ENCODE measurements around the gene LZTFL1.
A peak's percentile ranks its signal among the peaks of the same experiment; 100 is the strongest.

Gene LZTFL1

GRCh38 chr3:45841757-45842491 is at the start of gene LZTFL1:
LZTFL1 (minus strand) TSS chr3:45842119; CDS start chr3:45841991, 128 bp downstream.
- DNase-seq (ENCODE audit: insufficient read length, low spot score) = peak; percentile 71
- FAIRE-seq = peak; percentile 98

- FAIRE-seq = peak; percentile 18
- no peak for DNase-seq (ENCODE audit: insufficient read length, low spot score)
Measured at GRCh38 chr3:45890405-45890804, 48.5 kb upstream of the LZTFL1 start.

GRCh38 chr3:45889337-45889736 is 47.4 kb upstream of the LZTFL1 start:
- DNase-seq (ENCODE audit: insufficient read length, low spot score) (no peak), FAIRE-seq (no peak)

DNA sequence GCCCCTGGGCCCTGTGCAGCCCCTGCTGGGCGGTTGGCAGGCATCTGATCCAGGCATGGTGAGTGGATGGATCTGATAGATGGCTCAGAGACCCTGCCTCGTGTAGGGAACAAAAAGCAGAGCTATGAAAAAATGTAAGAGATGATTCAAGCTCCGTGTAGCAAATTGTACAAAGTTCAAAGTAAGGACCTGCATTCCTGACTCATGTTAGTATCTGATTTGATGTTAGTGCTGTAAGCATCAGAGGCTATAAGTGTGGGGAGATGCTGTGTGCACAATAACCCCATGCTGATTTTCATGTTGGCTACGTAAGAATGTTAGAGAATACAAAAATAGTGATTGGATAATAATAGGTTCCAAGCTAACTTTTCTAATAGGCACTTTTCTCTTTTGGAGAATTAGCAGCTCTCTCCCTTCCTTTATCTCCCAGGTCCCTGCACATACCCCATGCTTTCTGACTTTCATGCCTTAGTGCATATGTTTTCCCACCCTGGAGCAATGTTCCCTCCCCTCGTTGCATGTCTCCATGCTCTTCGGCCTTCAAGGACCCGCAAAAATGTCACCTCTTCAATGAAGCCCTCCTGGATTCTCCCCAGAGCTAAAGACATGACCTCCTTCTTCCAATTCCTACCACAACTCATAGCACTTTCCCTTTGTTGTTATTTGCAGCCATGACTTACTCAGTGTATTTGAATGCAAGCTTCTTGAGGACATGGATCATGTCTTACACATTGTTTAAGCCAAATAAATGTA is 46.0 kb upstream of the LZTFL1 start:
- DNase-seq (ENCODE audit: insufficient read length, low spot score) (no peak), FAIRE-seq (peak; percentile 39)

DNA sequence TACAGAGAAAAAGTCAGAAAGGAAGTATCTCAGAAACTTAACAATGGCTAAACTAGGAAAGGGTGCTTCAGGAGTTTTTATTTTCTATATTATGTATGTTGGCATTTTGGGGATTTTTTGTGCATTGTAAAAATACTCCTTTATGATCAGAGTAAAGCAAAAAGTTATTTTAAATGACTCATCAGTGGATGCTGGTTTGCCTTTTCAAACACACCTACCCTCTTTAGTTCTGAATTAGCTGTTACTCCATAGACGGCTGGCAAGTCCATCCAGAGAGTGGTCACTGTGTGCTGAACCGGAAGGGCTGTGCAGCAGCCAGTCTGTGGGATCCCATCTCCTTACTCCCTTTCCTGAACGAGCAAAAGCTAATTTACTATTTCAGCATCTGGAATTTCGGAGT is 45.4 kb upstream of the LZTFL1 start:
- FAIRE-seq (no peak), DNase-seq (ENCODE audit: insufficient read length, low spot score) (no peak)

DNA sequence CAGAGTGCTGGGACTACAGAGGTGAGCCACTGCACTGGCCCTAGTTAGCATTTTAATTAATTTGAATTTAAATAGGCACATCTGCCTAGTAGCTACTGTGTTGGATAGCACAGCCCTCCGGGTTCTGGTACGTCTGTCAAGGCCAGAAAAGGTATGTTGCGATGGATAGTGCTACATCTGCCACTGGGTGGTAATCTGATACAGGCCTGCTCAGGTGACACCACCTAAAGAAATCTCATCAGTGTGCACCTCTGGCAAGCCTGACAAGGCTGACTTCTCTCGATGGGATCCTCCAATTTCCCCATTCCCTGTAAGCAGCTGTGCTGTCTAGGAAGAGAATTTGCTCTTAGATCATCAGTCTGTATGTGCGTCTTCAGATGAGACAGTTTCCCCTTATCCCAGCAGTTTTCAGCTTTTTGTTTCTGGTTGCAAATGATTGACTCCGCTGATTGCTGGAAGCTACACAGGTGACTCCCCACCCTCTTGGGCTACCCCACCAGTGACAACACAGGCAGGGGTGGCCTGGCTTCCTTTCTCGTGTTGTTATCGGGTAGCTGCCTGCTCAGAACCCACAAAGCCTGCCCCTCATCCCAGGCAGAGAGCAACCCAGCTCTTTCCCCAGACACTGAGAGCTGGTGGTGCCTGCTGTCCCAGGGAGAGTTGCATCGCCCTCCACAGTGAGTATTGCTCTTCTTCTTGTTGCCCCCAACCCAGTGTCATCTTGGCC is 44.2 kb upstream of the LZTFL1 start, which contains the start of gene CCR9:
CCR9 (plus strand) TSS at position 565 of the 727 bp plus-strand sequence. CDS start 8,391 bp downstream, outside the sequence.
- FAIRE-seq (no peak), DNase-seq (ENCODE audit: insufficient read length, low spot score) (no peak)

- FAIRE-seq = peak; percentile 64
Measured at GRCh38 chr3:45884368-45885201, 42.7 kb upstream of the LZTFL1 start.

GRCh38 chr3:45881078-45882022 is 39.4 kb upstream of the LZTFL1 start:
- peak; percentile 18 for FAIRE-seq
- no peak for DNase-seq (ENCODE audit: insufficient read length, low spot score)

More at GRCh38 chr3:45884368-45885201, 42.7 kb upstream of the LZTFL1 start:
- DNase-seq (ENCODE audit: insufficient read length, low spot score) = no peak

DNA sequence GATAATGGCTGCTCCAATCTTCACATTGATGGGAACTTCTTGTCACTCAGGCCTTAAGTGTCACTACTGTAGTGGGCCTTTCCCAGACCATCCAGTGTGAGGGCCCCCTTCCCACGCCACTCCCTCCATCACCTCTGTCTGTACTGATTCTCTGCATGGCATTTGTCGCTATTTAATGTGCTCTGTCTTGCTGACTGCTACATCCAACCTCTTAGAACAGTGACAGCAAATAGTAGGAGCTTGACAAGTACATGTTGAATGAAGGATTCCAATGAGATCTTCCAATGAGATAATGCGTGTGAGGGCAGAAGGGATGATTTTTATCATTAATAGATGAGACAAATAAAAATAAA is 38.8 kb upstream of the LZTFL1 start:
- DNase-seq (ENCODE audit: insufficient read length, low spot score) (no peak), FAIRE-seq (peak; percentile 44)

GRCh38 chr3:45878124-45878523 is 36.2 kb upstream of the LZTFL1 start:
- FAIRE-seq = no peak

GRCh38 chr3:45874677-45875346 is 32.9 kb upstream of the LZTFL1 start:
- DNase-seq (ENCODE audit: insufficient read length, low spot score) (no peak), FAIRE-seq (no peak)

More at GRCh38 chr3:45878124-45878523, 36.2 kb upstream of the LZTFL1 start:
- no peak for DNase-seq (ENCODE audit: insufficient read length, low spot score)

- FAIRE-seq (no peak), DNase-seq (ENCODE audit: insufficient read length, low spot score) (no peak)
Measured at GRCh38 chr3:45873638-45874037, 31.7 kb upstream of the LZTFL1 start.

GRCh38 chr3:45873036-45873435 is 31.1 kb upstream of the LZTFL1 start:
- FAIRE-seq (no peak), DNase-seq (ENCODE audit: insufficient read length, low spot score) (no peak)

GRCh38 chr3:45872569-45872968 is 30.6 kb upstream of the LZTFL1 start:
- FAIRE-seq = no peak
- DNase-seq (ENCODE audit: insufficient read length, low spot score) = no peak

GRCh38 chr3:45871780-45872179 is 29.9 kb upstream of the LZTFL1 start:
- FAIRE-seq = no peak
- DNase-seq (ENCODE audit: insufficient read length, low spot score) = no peak

- DNase-seq (ENCODE audit: insufficient read length, low spot score) (no peak), FAIRE-seq (no peak)
Measured at GRCh38 chr3:45870099-45870498, 28.2 kb upstream of the LZTFL1 start.

DNA sequence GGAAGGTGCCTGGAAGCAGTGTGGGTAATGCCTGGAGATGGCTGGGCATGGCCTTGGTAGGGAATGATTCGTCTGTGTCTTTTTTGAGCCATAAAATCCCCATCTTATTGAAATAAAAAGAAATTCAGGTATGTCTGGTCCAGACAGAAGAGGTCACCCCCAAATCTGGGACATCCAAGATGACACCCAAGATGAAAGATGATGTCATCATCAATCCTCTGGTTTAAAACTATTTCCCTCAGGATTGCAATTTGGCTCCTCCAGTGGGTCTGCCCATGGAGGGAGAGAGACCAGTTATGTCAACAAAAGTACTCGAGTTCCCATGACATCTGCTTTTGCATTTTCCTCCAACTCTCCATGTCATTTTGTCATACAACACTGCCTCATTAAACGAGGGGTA is 27.7 kb upstream of the LZTFL1 start:
- no peak for DNase-seq (ENCODE audit: insufficient read length, low spot score)
- FAIRE-seq = no peak

DNA sequence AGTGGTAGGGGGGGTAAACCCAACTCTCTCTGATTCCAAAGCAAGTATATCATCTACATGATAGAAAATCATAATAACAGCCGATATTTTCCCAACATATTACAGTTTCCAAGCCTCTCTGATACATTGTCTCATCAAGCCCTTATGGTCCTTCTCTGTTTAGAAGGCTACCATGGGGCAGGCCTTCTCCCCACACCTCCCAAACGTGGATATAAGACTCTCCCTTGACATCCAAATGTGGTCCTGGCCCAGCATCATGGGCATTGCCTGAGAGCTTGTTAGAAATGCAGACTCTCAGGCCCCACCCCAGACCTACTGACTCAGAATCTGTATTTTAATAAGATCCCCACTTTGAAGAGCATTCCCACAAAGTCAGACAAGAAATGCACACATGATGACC is 26.7 kb upstream of the LZTFL1 start:
- FAIRE-seq (no peak), DNase-seq (ENCODE audit: insufficient read length, low spot score) (no peak)

DNA sequence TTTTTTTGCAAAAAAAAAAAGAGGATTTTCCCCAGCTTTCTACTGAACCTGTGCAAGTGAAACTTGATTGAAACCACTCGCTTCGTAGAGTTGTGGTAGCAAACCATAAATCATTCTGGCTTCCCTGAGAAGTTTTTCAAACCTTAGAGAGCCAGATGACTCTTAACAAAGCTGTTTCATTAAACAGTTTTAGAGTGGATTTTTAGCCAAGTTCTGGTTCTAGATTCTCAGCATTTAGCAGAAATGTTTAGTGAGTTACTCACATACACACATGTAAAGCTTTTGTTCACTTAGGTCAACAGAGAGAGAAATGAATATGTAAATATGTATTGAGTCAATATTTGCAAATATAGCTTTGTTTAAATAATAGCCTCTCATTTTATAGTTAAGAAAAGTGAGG is 26.3 kb upstream of the LZTFL1 start:
- FAIRE-seq = no peak
- no peak for DNase-seq (ENCODE audit: insufficient read length, low spot score)
